K562 (cell line): ENCODE results near the gene EMC8. TPM values are rescaled to one million over a fixed set of nuclear protein-coding genes. Genes with fewer than 3 reads are reported as not detected.

Experiments
- ATAC-seq: fragments of 200-7000 bp; cut with Tn5 transposase; 3 replicates; pipeline ENCODE4 v1.9.1; 2020; ENCODE audit warnings: moderate library complexity
- BruUV-seq: library from RNA; stranded (reverse); fragments of 400-500 nt; replicated peaks from 2 replicates; lab custom pipeline; 2021; lab: Mats Ljungman, UMichigan
- CTCF ChIA-PET: fragments of 300-600 bp; formaldehyde crosslinking; extraction: SDS; loops from one replicate; lab custom pipeline; 2021; ENCODE audit warnings: low intra/inter-chr PET ratio; lab: Yijun Ruan, JAX
- POLR2A ChIA-PET: fragments of 300-600, 350-650 bp; sonication (Branson Sonifier 250); formaldehyde crosslinking; extraction: SDS; loops from one replicate; lab custom pipeline; 2021; ENCODE audit warnings: antibody characterized with exemption, inconsistent platforms; lab: Yijun Ruan, JAX
- DNase-seq, 4 experiments: peaks; one replicate each; pipeline versions ENCODE4 v3.0.0 to v3.0.0-alpha.2; 2011 to 2018; ENCODE audit warnings: low spot score in 3 of 4, mixed read lengths in 3 of 4; ENCODE audit errors: extremely low read depth in 1 of 4
- FAIRE-seq: peaks from 2 replicates; lab custom pipeline; 2011; peaks lifted over from hg19 to GRCh38; lab: Jason Lieb, UNC
- H2AFZ ChIP-seq: 2 replicates; pipeline ENCODE4 v1.6.0; 2011; ENCODE audit warnings: low read depth, low read length, control low read depth, inconsistent platforms
- H3K27ac ChIP-seq: fragments of 200-600 bp; 3 replicates; pipeline ENCODE4 v1.8.0; 2011; ENCODE audit warnings: low read depth, mild to moderate bottlenecking, control low read depth, inconsistent platforms, low read length, moderate library complexity, mixed read lengths; ENCODE audit errors: extremely low read depth
- H3K27me3 ChIP-seq, 2 experiments: fragments of 300-600 bp in 1 of 2; 2 replicates in 1 of 2; 3 replicates in 1 of 2; pipeline versions ENCODE4 v1.6.0 to v1.8.0; 2011; ENCODE audit warnings: inconsistent platforms in 2 of 2, low read length in 2 of 2, mild to moderate bottlenecking in 1 of 2, mixed read lengths in 1 of 2, moderate library complexity in 1 of 2; ENCODE audit not compliant: control insufficient read depth in 2 of 2, insufficient read depth in 2 of 2
- H3K36me3 ChIP-seq: fragments of 300-600 bp; 3 replicates; pipeline ENCODE4 v1.8.0; 2011; ENCODE audit warnings: mild to moderate bottlenecking, low read length, inconsistent platforms; ENCODE audit not compliant: control insufficient read depth, insufficient read depth
- H3K4me1 ChIP-seq, 2 experiments: fragments of 200-600 bp in 1 of 2; replicated peaks in 1 of 2; 2 replicates in 1 of 2; 3 replicates in 1 of 2; pipeline versions ENCODE4 v1.5.1 to v1.8.0; 2011; ENCODE audit warnings: inconsistent platforms in 2 of 2, low read length in 2 of 2, mild to moderate bottlenecking in 1 of 2, mixed read lengths in 1 of 2, moderate library complexity in 1 of 2; ENCODE audit not compliant: control insufficient read depth in 2 of 2, insufficient read depth in 2 of 2
- H3K4me2 ChIP-seq: 2 replicates; pipeline ENCODE4 v1.6.1; 2011; ENCODE audit warnings: low read length, control low read depth, inconsistent platforms, mixed read lengths; ENCODE audit not compliant: insufficient read depth
- H3K4me3 ChIP-seq: fragments of 200-600 bp; sonication (generic), shearing (Covaris generic); 2 replicates; pipeline ENCODE4 v1.5.1; 2016; ENCODE audit warnings: control low read depth, inconsistent platforms
- H3K79me2 ChIP-seq: fragments of 200-600 bp; 3 replicates; pipeline ENCODE4 v1.8.0; 2011; ENCODE audit warnings: low read length, inconsistent platforms; ENCODE audit not compliant: control insufficient read depth, insufficient read depth
- H3K9ac ChIP-seq, 2 experiments: 2 replicates each; pipeline versions ENCODE4 v1.6.0 to v1.6.1; 2011; ENCODE audit warnings: low read depth in 2 of 2, low read length in 2 of 2, control low read depth in 1 of 2, inconsistent platforms in 1 of 2, mild to moderate bottlenecking in 1 of 2, mixed read lengths in 1 of 2; ENCODE audit not compliant: insufficient read depth in 1 of 2
- H3K9me1 ChIP-seq: one replicate; pipeline ENCODE4 v1.6.0; 2011; ENCODE audit warnings: inconsistent platforms, mild to moderate bottlenecking, low read length, moderate library complexity; ENCODE audit not compliant: control insufficient read depth, insufficient read depth
- H3K9me3 ChIP-seq: replicated peaks from 2 replicates; pipeline ENCODE4 v1.5.1; 2011; ENCODE audit warnings: low read depth, low read length, inconsistent platforms; ENCODE audit not compliant: control insufficient read depth, insufficient read depth
- H4K20me1 ChIP-seq: replicated peaks from 2 replicates; pipeline ENCODE4 v1.6.1; 2011; ENCODE audit warnings: low read length, inconsistent platforms, mixed read lengths; ENCODE audit not compliant: control insufficient read depth, insufficient read depth
- ATF4 ChIP-seq: fragments of 450-650 bp; formaldehyde crosslinking; IDR thresholded peaks from 2 replicates; pipeline ENCODE4 v1.4.0; 2022; ENCODE audit warnings: mild to moderate bottlenecking, moderate library complexity
- DMBX1 ChIP-seq: fragments of 250-450 bp; sonication (Bioruptor Pico); IDR thresholded peaks from 2 replicates; pipeline ENCODE4 v1.8.0; 2022; ENCODE audit warnings: inconsistent platforms, mild to moderate bottlenecking, moderate library complexity, borderline replicate concordance
- HBP1 ChIP-seq: fragments of 450-650 bp; formaldehyde crosslinking; IDR thresholded peaks from 2 replicates; pipeline ENCODE4 v1.4.0; 2022; ENCODE audit warnings: missing genetic modification characterization
- KLF1 ChIP-seq: fragments of 450-650 bp; IDR thresholded peaks from 2 replicates; pipeline ENCODE4 v1.6.1; 2016; ENCODE audit warnings: missing genetic modification characterization, missing compliant biosample characterization
- MNT ChIP-seq, 2 experiments: fragments of 450-650 bp; conservative IDR thresholded peaks; 2 replicates each; pipeline ENCODE4 v1.6.1; 2017; ENCODE audit warnings: mild to moderate bottlenecking in 2 of 2, moderate library complexity in 2 of 2
- NCOA1 ChIP-seq: fragments of 450-650 bp; IDR thresholded peaks from 2 replicates; pipeline ENCODE4 v1.6.1; 2016; ENCODE audit warnings: low read depth
- NFIX ChIP-seq: fragments of 250-450 bp; sonication (Bioruptor Pico); IDR thresholded peaks from 2 replicates; pipeline ENCODE4 v1.4.0; 2020; ENCODE audit warnings: low read depth, mild to moderate bottlenecking, moderate library complexity
- PCBP1 ChIP-seq: fragments of 200-400 bp; formaldehyde crosslinking; IDR thresholded peaks from 2 replicates; pipeline ENCODE4 v1.6.1; 2018; ENCODE audit warnings: mild to moderate bottlenecking, low read depth, low read length; ENCODE audit not compliant: poor library complexity, severe bottlenecking
- POLR2H ChIP-seq: IDR thresholded peaks from 2 replicates; pipeline ENCODE4 v1.6.1; 2016; ENCODE audit warnings: missing genetic modification characterization, low read depth, mild to moderate bottlenecking, control low read depth, missing compliant biosample characterization, moderate library complexity
- SMAD1 ChIP-seq: fragments of 150-350 bp; IDR thresholded peaks from 2 replicates; pipeline ENCODE4 v1.6.1; 2014; ENCODE audit warnings: low read length, low read depth; ENCODE audit not compliant: partially characterized antibody
- SMAD3 ChIP-seq: fragments of 450-650 bp; formaldehyde crosslinking; conservative IDR thresholded peaks from 2 replicates; pipeline ENCODE4 v1.4.0; 2020; ENCODE audit warnings: mild to moderate bottlenecking
- SMAD4 ChIP-seq: fragments of 250-450 bp; sonication (Bioruptor Pico); conservative IDR thresholded peaks from 2 replicates; pipeline ENCODE4 v1.8.0; 2021; ENCODE audit warnings: inconsistent platforms, mild to moderate bottlenecking, moderate library complexity
- SMARCB1 ChIP-seq: IDR thresholded peaks from 2 replicates; pipeline ENCODE4 v1.6.1; 2011; ENCODE audit warnings: improper control_type of control experiment, low read depth; ENCODE audit not compliant: insufficient read length
- SMARCE1 ChIP-seq: fragments of 450-650 bp; IDR thresholded peaks from 2 replicates; pipeline ENCODE4 v1.7.1; 2016; ENCODE audit warnings: mild to moderate bottlenecking
- SPI1 ChIP-seq: IDR thresholded peaks from 2 replicates; pipeline ENCODE4 v1.6.1; 2011; ENCODE audit warnings: low read depth, low read length, control low read depth, borderline replicate concordance
- SRSF9 ChIP-seq: fragments of 200-400 bp; formaldehyde crosslinking; IDR thresholded peaks from 2 replicates; pipeline ENCODE4 v1.6.1; 2017; ENCODE audit warnings: low read depth, low read length, borderline replicate concordance
- TARDBP ChIP-seq: fragments of 450-650 bp; IDR thresholded peaks from 2 replicates; pipeline ENCODE4 v1.6.1; 2016
- ZFX ChIP-seq: sonication (generic); formaldehyde crosslinking; IDR thresholded peaks from 2 replicates; pipeline ENCODE4 v1.8.0; 2022; ENCODE audit warnings: mild to moderate bottlenecking, missing genetic modification reagents, moderate library complexity
- ZNF311 ChIP-seq: fragments of 250-450 bp; sonication (Bioruptor Pico); IDR thresholded peaks from 2 replicates; pipeline ENCODE4 v1.4.0; 2020; ENCODE audit warnings: mild to moderate bottlenecking, moderate library complexity
- WGBS: fragments of 100-300 bp; shearing (Covaris generic); methylation state at CpG from one replicate; pipeline ENCODE4 v1.1.6; 2016; ENCODE audit warnings: low coverage, mixed read lengths; ENCODE audit not compliant: insufficient coverage; ENCODE audit errors: missing lambda C conversion rate; 5-methylcytosine and 5-hydroxymethylcytosine counted together
- in situ Hi-C: fragments of 300-500 bp; cut with MboI; formaldehyde crosslinking; loops from 4 replicates; pipeline ENCODE4 v1.15.0; 2018; ENCODE audit warnings: inconsistent platforms, mixed read lengths
- intact Hi-C: fragments of 100-400 bp; cut with micrococcal nuclease; formaldehyde crosslinking; loops from 2 replicates; pipeline ENCODE4 v1.14.2; 2022
- polyA plus RNA-seq, 8 experiments: library from polyadenylated mRNA; depleted of rRNA in 4 of 8; stranded (reverse) in 5 of 8; unstranded in 3 of 8; fragments of >200 nt; fragmentation: Nextera tagmentation in 2 of 8; fragmentation: Illumina TruSeq in 1 of 8; extraction: Ambion mirVana in 2 of 8; extraction: Trizol in 1 of 8; gene quantifications; 2 replicates each; pipeline versions ENCODE4 v1.2.1 to v1.2.3, GENCODE V29; 2011 to 2014; ENCODE audit warnings: inconsistent platforms in 1 of 8, missing spikeins in 1 of 8
- total RNA-seq, 7 experiments: library from RNA; depleted of rRNA in 6 of 7; stranded (reverse); fragments of >200 nt in 6 of 7; fragmentation: Illumina TruSeq in 2 of 7; extraction: Trizol in 2 of 7; gene quantifications; 2 replicates each; pipeline versions ENCODE4 v1.2.1 to v1.2.3, GENCODE V29; 2011 to 2021; ENCODE audit warnings: low replicate concordance in 1 of 7

Gene EMC8
- total and polyA plus RNA-seq, 9 of the 15 experiments (the other 6 are each of a cell fraction or from before 2014, with no cell fraction given) = 11.4 to 81.8 (median 48.6) TPM

- H3K27me3 ChIP-seq = peaks cover 17 to 46% of the 10 kb centered on the region in 2 experiments; a peak in 4 of 5 replicates
- no peak for ATAC-seq
- peaks cover 4% of the 10 kb centered on the region; the same call in 1 of the 2 replicates for H4K20me1 ChIP-seq
- ChIA-PET CTCF (no interaction called here), POLR2A (no interaction called here)
- no peak for FAIRE-seq
- H3K79me2 ChIP-seq = no peaks in the 10 kb centered on the region
- 40% methylated on average over 14 of the region's 14 CpGs for WGBS
- H3K36me3 ChIP-seq = no peaks in the 10 kb centered on the region
- intact Hi-C loops (no loop called here), in situ Hi-C loops (no loop called here)
- no peak for DNase-seq
- no peak overlapping the region for H3K27ac ChIP-seq
- no peak overlapping the region for H2AFZ ChIP-seq
- H3K9me1 ChIP-seq = peaks cover 2% of the 10 kb centered on the region
- H3K4me3 ChIP-seq = no peak overlapping the region
- H3K9ac ChIP-seq = peak overlapping the region in 1 of 2 experiments; percentile 4; a peak in 1 of 4 replicates
- H3K4me1 ChIP-seq = peaks cover 2 to 15% of the 10 kb centered on the region in 2 experiments; a peak in 4 of 5 replicates
- no peak overlapping the region for H3K4me2 ChIP-seq
- no TSS peak for BruUV-seq
- H3K9me3 ChIP-seq = no peaks in the 10 kb centered on the region
- TF ChIP-seq MNT (conservative IDR thresholded peaks at IDR 0.05) (no peak), ZNF311 (CRISPR knock-in tag) (no peak), NCOA1 (no peak), TARDBP (no peak), SMAD4 (no peak), HBP1 (no peak), ZFX (no peak), KLF1 (no peak), DMBX1 (CRISPR knock-in tag) (no peak), SMAD1 (no peak), SMAD3 (CRISPR knock-in tag) (no peak), ATF4 (no peak), SRSF9 (no peak), PCBP1 (no peak), SMARCE1 (no peak), SMARCB1 (no peak), POLR2H (tag) (no peak), NFIX (CRISPR knock-in tag) (no peak), SPI1 (no peak)
Measured at GRCh38 chr16:85735225-85735635, 64.1 kb downstream of the EMC8 start.
